Measurements from ENCODE around the gene VCL. TPM values are rescaled to one million over a fixed set of nuclear protein-coding genes. Genes with fewer than 3 reads are reported as not detected.
"Not testable (repeated sequence)": the region's sequence is repeated elsewhere in the genome, so short reads cannot be mapped to it uniquely, and the experiment has no call there.

The VCL gene
- total and polyA plus RNA-seq, 12 donors: 117 to 369 (median 237) TPM

- H3K4me1 ChIP-seq: peaks cover 3 to 83% (median 68%) of the 10 kb centered on the region in 9 donors
- H3K27me3 ChIP-seq: no peaks in the 10 kb centered on the region
- peaks cover 0 to 5% (median 0%) of the 10 kb centered on the region in 9 donors for H3K36me3 ChIP-seq
- no peak overlapping the region for H3K4me3 ChIP-seq
- H3K9me3 ChIP-seq: no peaks in the 10 kb centered on the region
- ATAC-seq: peak; percentile 37 to 95 (median 80)
- DNase-seq: no peak
- TF ChIP-seq, protein P1, sequence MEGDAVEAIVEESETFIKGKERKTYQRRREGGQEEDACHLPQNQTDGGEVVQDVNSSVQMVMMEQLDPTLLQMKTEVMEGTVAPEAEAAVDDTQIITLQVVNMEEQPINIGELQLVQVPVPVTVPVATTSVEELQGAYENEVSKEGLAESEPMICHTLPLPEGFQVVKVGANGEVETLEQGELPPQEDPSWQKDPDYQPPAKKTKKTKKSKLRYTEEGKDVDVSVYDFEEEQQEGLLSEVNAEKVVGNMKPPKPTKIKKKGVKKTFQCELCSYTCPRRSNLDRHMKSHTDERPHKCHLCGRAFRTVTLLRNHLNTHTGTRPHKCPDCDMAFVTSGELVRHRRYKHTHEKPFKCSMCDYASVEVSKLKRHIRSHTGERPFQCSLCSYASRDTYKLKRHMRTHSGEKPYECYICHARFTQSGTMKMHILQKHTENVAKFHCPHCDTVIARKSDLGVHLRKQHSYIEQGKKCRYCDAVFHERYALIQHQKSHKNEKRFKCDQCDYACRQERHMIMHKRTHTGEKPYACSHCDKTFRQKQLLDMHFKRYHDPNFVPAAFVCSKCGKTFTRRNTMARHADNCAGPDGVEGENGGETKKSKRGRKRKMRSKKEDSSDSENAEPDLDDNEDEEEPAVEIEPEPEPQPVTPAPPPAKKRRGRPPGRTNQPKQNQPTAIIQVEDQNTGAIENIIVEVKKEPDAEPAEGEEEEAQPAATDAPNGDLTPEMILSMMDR (IDR thresholded peaks at IDR 0.05): no peak
- 31 to 40% methylated on average over 2 of the region's 2 CpGs for WGBS, 2 donors
- intact Hi-C loops (cut with DNase I): loop anchor here in 2 of 10 donors (5.0 to 10.0 kb wide), 2 partner anchors 51 to 59 kb away; partner anchors contain the start of gene VCL (in 1 of the 2)
- peak overlapping the region; percentile 22 to 83 (median 70) for H3K27ac ChIP-seq
Observed at GRCh38 chr10:74056050-74056818, 58.3 kb downstream of the VCL start.

- TF ChIP-seq, protein P1 (IDR thresholded peaks at IDR 0.05): no peak
- Histone ChIP-seq H3K27ac (peak overlapping the region in 8 of 10 donors; percentile 16 to 83 (median 70)), H3K4me3 (no peak overlapping the region), H3K9me3 (peaks cover 0 to 6% (median under 1%) of the 10 kb centered on the region in 11 donors), H3K27me3 (no peaks in the 10 kb centered on the region), H3K36me3 (peaks cover 0 to 15% (median under 1%) of the 10 kb centered on the region in 9 donors), H3K4me1 (peaks cover 3 to 72% (median 52%) of the 10 kb centered on the region in 9 donors)
- intact Hi-C loops (cut with DNase I): loop anchor here in 2 of 10 donors (5.0 to 10.0 kb wide), 2 partner anchors 53 to 61 kb away; partner anchors contain the start of gene VCL (in 1 of the 2)
- ATAC-seq: no peak
- WGBS, 2 donors: 24 to 35% methylated on average over 4 of the region's 4 CpGs
- DNase-seq: no peak
Observed at GRCh38 chr10:74058071-74058470, 60.2 kb downstream of the VCL start.

DNA sequence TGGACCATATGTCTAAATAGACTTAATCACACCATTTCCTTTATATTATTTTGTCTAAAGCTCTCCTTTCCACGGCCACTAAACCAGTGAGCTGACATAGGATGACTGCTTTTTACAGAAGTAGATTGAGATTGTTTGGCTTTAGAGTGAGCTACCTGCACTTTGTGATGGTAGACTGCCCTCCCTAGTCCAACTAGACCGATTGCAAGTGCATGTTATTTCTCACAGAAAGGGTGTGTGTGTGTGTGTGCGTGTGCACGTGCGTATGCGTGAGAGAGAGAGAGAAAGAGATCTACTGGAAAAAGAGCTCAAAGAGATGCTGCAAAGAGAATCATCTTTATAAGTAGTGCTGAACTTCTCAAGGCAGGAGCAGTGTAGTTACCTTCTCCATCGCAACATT is 60.7 kb downstream of the VCL start:
- ATAC-seq (peak in 5 of 8 donors; percentile 18 to 62 (median 34)), DNase-seq (no peak)
- TF ChIP-seq, protein P1 (IDR thresholded peaks at IDR 0.05): peak in 6 of 9 donors; percentile 12 to 46 (median 28)
- intact Hi-C loops (cut with DNase I): loop anchor here in 2 of 10 donors (5.0 to 10.0 kb wide), 2 partner anchors 54 to 61 kb away; partner anchors contain the start of gene VCL (in 1 of the 2)
- H3K4me1 ChIP-seq: peaks cover 3 to 66% (median 52%) of the 10 kb centered on the region in 9 donors
- peaks cover 0 to 21% (median 6%) of the 10 kb centered on the region in 9 donors for H3K36me3 ChIP-seq
- peaks cover 0 to 12% (median 7%) of the 10 kb centered on the region in 11 donors for H3K9me3 ChIP-seq
- no peak overlapping the region for H3K4me3 ChIP-seq
- H3K27ac ChIP-seq: peak overlapping the region in 5 of 10 donors; percentile 16 to 83 (median 74)
- WGBS, 2 donors: 48 to 52% methylated on average over 7 of the region's 7 CpGs
- H3K27me3 ChIP-seq: no peaks in the 10 kb centered on the region

GRCh38 chr10:74061104-74061503 is 63.2 kb downstream of the VCL start:
- H3K4me3 ChIP-seq: no peak overlapping the region
- peaks cover 0 to 43% (median 13%) of the 10 kb centered on the region in 9 donors for H3K36me3 ChIP-seq
- H3K27me3 ChIP-seq: no peaks in the 10 kb centered on the region
- no peak for DNase-seq
- H3K27ac ChIP-seq: peak overlapping the region in 3 of 10 donors; percentile 2 to 21 (median 9)
- intact Hi-C loops (cut with DNase I): no loop called here
- TF ChIP-seq, protein P1 (IDR thresholded peaks at IDR 0.05): no peak
- no peak for ATAC-seq
- H3K9me3 ChIP-seq: peaks cover 0 to 16% (median 7%) of the 10 kb centered on the region in 11 donors
- H3K4me1 ChIP-seq: peaks cover 3 to 46% (median 36%) of the 10 kb centered on the region in 9 donors

GRCh38 chr10:74061978-74062377 is 64.1 kb downstream of the VCL start:
- peak in 1 of 8 donors; percentile 9 for ATAC-seq
- H3K27me3 ChIP-seq; H3K4me3 ChIP-seq; intact Hi-C loops (cut with DNase I); DNase-seq: not testable (repeated sequence)
- Histone ChIP-seq H3K9me3 (peaks cover 0 to 16% (median 7%) of the 10 kb centered on the region in 11 donors), H3K4me1 (peaks cover 3 to 46% (median 28%) of the 10 kb centered on the region in 9 donors), H3K36me3 (peaks cover 0 to 44% (median 13%) of the 10 kb centered on the region in 9 donors), H3K27ac (peak overlapping the region in 1 of 10 donors; percentile 2)
- 97 to 98% methylated on average over 2 of the region's 2 CpGs for WGBS, 2 donors
